GM12801 (cell line): Measurements from ENCODE around the gene PAXIP1.

Source experiments
- TF ChIP-seq, protein P1 (sequence below): IDR thresholded peaks from one replicate; pipeline ENCODE4 v1.5.1; 2011; ENCODE audit warnings: control low read depth; ENCODE audit not compliant: insufficient read length; ENCODE audit errors: extremely low read depth

PAXIP1 gene

DNA sequence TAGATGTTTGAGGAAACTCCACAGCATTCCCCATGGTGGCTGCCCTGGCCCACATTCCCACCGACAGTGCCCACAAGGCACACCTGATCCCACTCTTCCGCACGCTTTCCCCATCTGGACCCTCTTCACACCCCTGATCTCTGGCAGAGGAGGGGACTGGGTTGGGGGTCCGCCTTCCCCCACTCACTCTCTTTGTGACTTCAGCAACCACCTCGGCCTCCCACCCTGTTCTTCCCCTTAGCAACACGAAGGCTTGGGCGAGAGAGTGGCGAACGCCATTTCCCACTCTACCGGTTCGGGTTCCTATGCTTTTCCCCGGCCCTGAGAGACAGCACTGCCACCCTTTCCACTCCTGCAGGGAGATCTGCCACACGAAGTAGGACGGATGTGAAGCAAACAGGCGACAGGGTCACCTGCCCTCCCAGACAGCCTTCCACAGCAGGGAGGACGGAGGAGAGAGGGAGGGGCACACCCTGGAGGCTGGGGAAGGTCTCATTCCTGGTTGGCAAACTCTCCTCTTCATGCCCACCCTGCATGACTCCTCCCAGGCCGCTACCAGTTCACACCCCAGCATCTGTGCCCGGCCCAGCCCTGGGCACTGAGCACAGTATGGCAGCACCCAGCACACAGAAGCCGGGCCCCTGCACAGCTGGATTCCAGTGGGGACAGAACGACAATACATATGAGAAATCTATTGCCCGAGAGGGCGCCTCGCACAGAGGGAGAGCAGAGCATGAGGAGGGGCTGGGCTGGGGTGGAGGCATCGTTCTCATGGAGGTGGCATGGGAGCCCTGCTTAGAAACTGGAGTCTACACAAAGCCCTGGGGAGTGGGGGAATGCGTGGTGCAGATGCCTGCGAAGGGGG lies 93.5 kb downstream of the PAXIP1 start:
- TF ChIP-seq, protein P1, sequence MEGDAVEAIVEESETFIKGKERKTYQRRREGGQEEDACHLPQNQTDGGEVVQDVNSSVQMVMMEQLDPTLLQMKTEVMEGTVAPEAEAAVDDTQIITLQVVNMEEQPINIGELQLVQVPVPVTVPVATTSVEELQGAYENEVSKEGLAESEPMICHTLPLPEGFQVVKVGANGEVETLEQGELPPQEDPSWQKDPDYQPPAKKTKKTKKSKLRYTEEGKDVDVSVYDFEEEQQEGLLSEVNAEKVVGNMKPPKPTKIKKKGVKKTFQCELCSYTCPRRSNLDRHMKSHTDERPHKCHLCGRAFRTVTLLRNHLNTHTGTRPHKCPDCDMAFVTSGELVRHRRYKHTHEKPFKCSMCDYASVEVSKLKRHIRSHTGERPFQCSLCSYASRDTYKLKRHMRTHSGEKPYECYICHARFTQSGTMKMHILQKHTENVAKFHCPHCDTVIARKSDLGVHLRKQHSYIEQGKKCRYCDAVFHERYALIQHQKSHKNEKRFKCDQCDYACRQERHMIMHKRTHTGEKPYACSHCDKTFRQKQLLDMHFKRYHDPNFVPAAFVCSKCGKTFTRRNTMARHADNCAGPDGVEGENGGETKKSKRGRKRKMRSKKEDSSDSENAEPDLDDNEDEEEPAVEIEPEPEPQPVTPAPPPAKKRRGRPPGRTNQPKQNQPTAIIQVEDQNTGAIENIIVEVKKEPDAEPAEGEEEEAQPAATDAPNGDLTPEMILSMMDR, result no peak

DNA sequence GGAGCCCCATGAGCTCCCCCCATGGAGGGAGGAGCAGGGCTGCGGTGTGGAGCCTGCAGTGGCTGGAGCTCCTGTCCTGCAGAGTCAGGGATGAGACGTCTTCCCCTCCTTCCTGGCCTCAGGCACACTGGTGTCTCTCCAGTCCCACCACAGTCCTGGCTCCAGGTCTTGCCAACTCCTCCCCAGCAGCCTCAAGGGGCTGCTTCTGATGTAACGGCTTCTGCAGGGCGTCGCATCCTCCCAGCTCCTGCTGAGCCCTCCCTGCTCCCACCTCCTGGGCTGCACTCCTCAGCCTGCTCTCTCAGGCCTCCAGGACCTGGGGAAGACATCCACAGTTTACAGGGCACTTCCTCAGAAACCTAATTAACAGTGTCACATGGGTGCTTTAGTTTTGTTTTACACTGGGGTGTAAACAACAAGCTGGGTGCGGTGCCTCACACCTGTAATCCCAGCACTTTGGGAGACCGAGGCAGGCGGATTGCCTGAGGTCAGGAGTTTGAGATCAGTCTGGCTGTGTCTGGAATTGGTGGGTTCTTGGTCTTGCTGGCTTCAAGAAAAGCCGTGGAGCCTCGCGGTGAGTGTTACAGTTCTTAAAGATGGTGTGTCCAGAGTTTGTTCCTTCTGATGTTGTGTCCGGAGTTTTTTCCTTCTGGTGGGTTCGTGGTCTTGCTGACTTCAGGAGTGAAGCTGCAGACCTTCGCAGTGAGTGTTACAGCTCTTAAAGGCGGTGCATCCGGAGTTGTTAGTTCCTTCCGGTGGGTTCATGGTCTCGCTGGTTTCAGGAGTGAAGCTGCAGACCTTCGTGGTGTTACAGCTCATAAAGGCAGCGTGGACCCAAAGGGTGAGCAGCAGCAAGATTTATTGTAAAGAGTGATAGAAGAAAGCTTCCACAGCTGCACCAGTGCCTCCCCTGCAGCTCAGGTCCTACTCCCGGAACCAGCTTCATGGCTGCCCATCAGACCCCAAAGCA lies 95.0 kb downstream of the PAXIP1 start:
- TF ChIP-seq, protein P1, result no peak

GRCh38 chr7:154906736-154907355 lies 96.1 kb downstream of the PAXIP1 start:
- TF ChIP-seq, protein P1, result no peak

DNA sequence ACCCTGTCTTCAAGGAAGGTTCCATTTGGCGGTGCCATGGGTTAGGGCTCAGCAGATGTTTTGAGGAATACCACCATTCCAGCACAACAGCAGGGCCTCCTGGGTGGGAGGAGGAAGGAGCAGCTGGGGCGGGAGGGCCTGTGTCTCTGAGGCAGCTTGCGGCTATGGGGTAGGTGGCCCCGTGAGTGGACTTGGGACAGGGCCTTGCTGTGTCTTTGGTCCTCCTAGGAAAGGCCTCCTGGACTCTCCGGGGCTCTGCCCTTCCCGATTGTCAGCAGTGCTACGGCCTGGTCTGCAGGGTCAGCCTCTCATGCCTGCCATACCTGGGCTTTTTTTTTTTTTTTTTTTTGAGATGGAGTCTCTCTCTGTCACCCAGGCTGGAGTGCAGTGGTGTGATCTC lies 96.7 kb downstream of the PAXIP1 start:
- TF ChIP-seq, protein P1, result no peak

DNA sequence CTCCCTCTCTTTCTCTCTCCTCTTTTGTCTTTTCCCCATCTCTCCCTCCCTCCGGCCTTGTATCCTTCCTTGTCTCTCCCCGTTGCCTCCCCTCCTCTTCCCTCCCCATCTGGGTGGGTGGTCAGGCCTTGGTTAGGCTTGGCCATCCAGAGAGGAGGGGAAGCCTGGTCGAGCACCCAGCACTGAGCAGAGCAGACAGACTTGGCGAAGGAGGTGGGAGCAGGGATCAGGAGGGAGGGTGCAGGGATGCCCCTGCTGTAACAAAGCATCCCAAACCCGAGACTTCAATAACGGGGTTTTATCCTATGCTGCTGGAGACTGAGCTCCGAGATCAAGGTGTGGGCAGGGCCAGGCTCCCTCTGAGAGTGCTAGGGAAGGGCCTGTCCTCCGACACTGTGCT lies 97.3 kb downstream of the PAXIP1 start:
- TF ChIP-seq, protein P1, result no peak

DNA sequence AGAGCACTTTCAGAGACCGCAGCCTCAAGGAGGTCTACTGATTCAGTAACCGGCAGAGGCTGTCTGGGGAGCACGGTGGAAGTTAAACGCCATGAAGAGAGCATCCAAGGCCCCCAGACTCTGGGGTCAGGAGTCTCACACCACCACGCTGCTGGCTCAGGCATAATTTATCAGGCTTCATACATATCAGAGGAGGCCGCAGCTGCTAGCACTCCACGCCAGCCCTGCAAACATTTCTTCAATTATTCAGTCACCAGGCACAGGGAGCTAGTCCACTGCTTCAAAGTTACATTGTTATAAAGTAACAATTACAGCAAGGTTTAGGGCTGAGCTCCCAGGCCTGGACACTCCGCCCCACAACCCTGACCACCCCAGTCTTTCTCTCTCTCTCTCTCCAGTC lies 97.8 kb downstream of the PAXIP1 start:
- TF ChIP-seq, protein P1, result no peak
